T-cell (primary cell): ENCODE measurements around the gene CREB3L4. TPM values are rescaled to one million over a fixed set of nuclear protein-coding genes. Genes with fewer than 3 reads are reported as not detected.
A peak's percentile ranks its signal among the peaks of the same experiment; 100 is the strongest.
"Not testable (repeated sequence)": the region's sequence is repeated elsewhere in the genome, so short reads cannot be mapped to it uniquely, and the experiment has no call there.

ENCODE experiments used
- ATAC-seq, 4 experiments: fragments of 200-7000 bp in 3 of 4; fragments of 150-1000 bp in 1 of 4; cut with Tn5 transposase; replicated peaks in 1 of 4; 1 replicate in 3 of 4; 2 replicates in 1 of 4; pipeline ENCODE4 v1.10.0; 2021; ENCODE audit warnings: moderate library complexity in 3 of 4, mild to moderate bottlenecking in 2 of 4, moderate number of reproducible peaks in 1 of 4
- CTCF ChIA-PET, 2 donors: fragments of 300-600 bp; sonication (Branson Sonifier 250); formaldehyde crosslinking; loops; one replicate each; lab custom pipeline; 2022; ENCODE audit warnings: antibody characterized with exemption in 2 of 2; lab: Charles Lee
- POLR2A ChIA-PET, 2 donors: fragments of 300-600 bp; sonication (Branson Sonifier 250); formaldehyde crosslinking; loops; one replicate each; lab custom pipeline; 2022; ENCODE audit warnings: antibody characterized with exemption in 2 of 2; lab: Charles Lee
- DNase-seq, 35 experiments: peaks; one replicate each; pipeline versions ENCODE4 v3.0.0 to v3.0.0-alpha.2; 2013 to 2023
- H3K27ac ChIP-seq: one replicate; pipeline ENCODE4 v1.5.1; 2013; ENCODE audit warnings: low read length
- H3K27me3 ChIP-seq, 2 experiments: replicated peaks in 1 of 2; 1 replicate in 1 of 2; 2 replicates in 1 of 2; pipeline versions ENCODE4 v1.6.1 to v1.7.0; 2013; ENCODE audit warnings: low read length in 1 of 2, mixed read lengths in 1 of 2; ENCODE audit not compliant: control insufficient read depth in 2 of 2, insufficient read depth in 2 of 2; ENCODE audit errors: extremely low read depth in 1 of 2
- H3K36me3 ChIP-seq, 2 donors: 1 replicate in 1 of 2; 2 replicates in 1 of 2; pipeline versions ENCODE4 v1.6.1 to v1.7.0; 2013; ENCODE audit warnings: low read length in 1 of 2; ENCODE audit not compliant: control insufficient read depth in 2 of 2, insufficient read depth in 1 of 2; ENCODE audit errors: extremely low read depth in 1 of 2
- H3K4me1 ChIP-seq, 2 experiments: 1 replicate in 1 of 2; 2 replicates in 1 of 2; pipeline versions ENCODE4 v1.6.1 to v1.7.0; 2013; ENCODE audit warnings: low read length in 2 of 2, mixed read lengths in 1 of 2; ENCODE audit not compliant: insufficient read depth in 2 of 2, control insufficient read depth in 1 of 2; ENCODE audit errors: extremely low read depth in 1 of 2
- H3K4me3 ChIP-seq, 2 donors: 1 replicate in 1 of 2; 2 replicates in 1 of 2; pipeline versions ENCODE4 v1.5.1 to v1.7.0; 2013; ENCODE audit warnings: mild to moderate bottlenecking in 2 of 2, low read length in 1 of 2, moderate library complexity in 1 of 2; ENCODE audit not compliant: control insufficient read depth in 1 of 2; ENCODE audit errors: extremely low read depth in 1 of 2
- H3K9me3 ChIP-seq: 2 replicates; pipeline ENCODE4 v1.7.0; 2013
- H3K27ac Mint-ChIP-seq, 2 donors: one replicate each; pipeline ENCODE4 v1.8.0; 2020 to 2021; ENCODE audit warnings: mild to moderate bottlenecking in 2 of 2, mixed read lengths in 2 of 2
- H3K27me3 Mint-ChIP-seq, 2 donors: one replicate each; pipeline ENCODE4 v1.8.0; 2021 to 2022; ENCODE audit warnings: mixed read lengths in 2 of 2
- H3K36me3 Mint-ChIP-seq: one replicate; pipeline ENCODE4 v1.8.0; 2021; ENCODE audit warnings: mixed read lengths
- H3K4me1 Mint-ChIP-seq, 3 donors: one replicate each; pipeline ENCODE4 v1.8.0; 2020 to 2022; ENCODE audit warnings: mixed read lengths in 3 of 3, mild to moderate bottlenecking in 1 of 3
- H3K4me3 Mint-ChIP-seq, 3 donors: one replicate each; pipeline ENCODE4 v1.8.0; 2020 to 2022; ENCODE audit warnings: mild to moderate bottlenecking in 3 of 3, mixed read lengths in 3 of 3, moderate library complexity in 3 of 3
- H3K9me3 Mint-ChIP-seq, 3 donors: one replicate each; pipeline ENCODE4 v1.8.0; 2020 to 2022; ENCODE audit warnings: mixed read lengths in 3 of 3
- WGBS: methylation state at CpG from one replicate; pipeline ENCODE4 v1.1.5; 2013; ENCODE audit warnings: missing lambda C conversion rate; ENCODE audit not compliant: insufficient coverage; 5-methylcytosine and 5-hydroxymethylcytosine counted together
- total RNA-seq, 35 experiments: library from RNA in 6 of 35; stranded (reverse) in 6 of 35; fragments of 120-200 nt in 1 of 35; gene quantifications; one replicate each; pipeline versions ENCODE4 v1.2.1 to v1.2.4 and lab custom pipeline; 2013 to 2026

CREB3L4 gene
- total RNA-seq, 5 donors from 2014 or later (not counting 1 experiment from before 2014, with no cell fraction given) = 3.3 to 9.0 (median 6.3) TPM

DNA sequence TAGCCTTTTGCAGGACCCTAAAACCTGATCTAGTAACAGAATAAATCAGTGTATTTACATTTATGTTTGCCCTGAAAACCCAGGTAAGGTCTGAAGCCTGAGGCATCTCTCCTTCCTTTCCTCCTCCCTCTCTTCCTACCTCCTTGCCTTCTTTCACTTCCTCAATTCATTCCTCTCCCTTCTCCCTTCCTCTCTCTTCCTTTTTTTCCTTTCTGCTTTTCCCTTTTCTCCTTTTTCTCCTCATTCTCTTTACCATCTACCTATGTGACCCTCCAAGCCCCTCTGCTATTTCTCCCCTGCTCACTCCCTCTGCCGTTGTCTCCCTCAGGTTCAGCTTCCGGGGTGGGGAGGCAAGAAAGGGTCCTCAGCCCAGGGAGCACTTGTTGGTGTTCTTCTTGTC, 14.0 kb downstream of the CREB3L4 start:
- POLR2A ChIA-PET = interaction anchor here in 1 of 2 donors (0.6 kb wide), 1 partner anchor 89 kb away, joined by 7 read pairs; no protein-coding TSS in a partner anchor
- DNase-seq, CTCF ChIA-PET, H3K9me3 Mint-ChIP-seq, H3K27ac ChIP-seq, H3K4me3 ChIP-seq, H3K36me3 ChIP-seq, H3K9me3 ChIP-seq, H3K4me3 Mint-ChIP-seq, H3K36me3 Mint-ChIP-seq, H3K27me3 ChIP-seq, ATAC-seq, H3K27ac Mint-ChIP-seq: not testable (repeated sequence)
- no CpG with 5 or more reads among the region's 2 CpGs for WGBS
- Mint-ChIP-seq H3K27me3 (peaks cover 9 to 13% of the 10 kb centered on the region in 2 donors), H3K4me1 (peaks cover 26 to 33% (median 29%) of the 10 kb centered on the region in 3 donors)
- peaks cover 7 to 18% of the 10 kb centered on the region in 2 experiments for H3K4me1 ChIP-seq

GRCh38 chr1:153984123-153984894, 16.6 kb downstream of the CREB3L4 start:
- H3K36me3 Mint-ChIP-seq = no peaks in the 10 kb centered on the region
- ChIA-PET POLR2A (interaction anchor here in 1 of 2 donors (0.6 kb wide), 2 partner anchors 8 to 21 kb away, joined by 3 read pairs; partner anchors contain the start of gene SLC39A1), CTCF (interaction anchor here in 1 of 2 donors (1.3 kb wide), 1 partner anchor 161 kb away, joined by 3 read pairs; no protein-coding TSS in a partner anchor)
- ATAC-seq = no peak
- no peaks in the 10 kb centered on the region for H3K36me3 ChIP-seq
- no peak overlapping the region for H3K4me3 ChIP-seq
- no peak overlapping the region for H3K27ac Mint-ChIP-seq
- no peak for DNase-seq
- 100% methylated on average over 2 of the region's 6 CpGs for WGBS
- H3K27ac ChIP-seq = no peak overlapping the region
- H3K27me3 Mint-ChIP-seq = peaks cover 9 to 13% of the 10 kb centered on the region in 2 donors
- H3K9me3 ChIP-seq = no peaks in the 10 kb centered on the region
- H3K4me1 ChIP-seq = peaks cover 2 to 12% of the 10 kb centered on the region in 2 experiments
- H3K9me3 Mint-ChIP-seq = no peaks in the 10 kb centered on the region
- H3K4me3 Mint-ChIP-seq = no peak overlapping the region
- peaks cover 0 to 7% of the 10 kb centered on the region in 2 experiments for H3K27me3 ChIP-seq
- peaks cover 19 to 22% (median 19%) of the 10 kb centered on the region in 3 donors for H3K4me1 Mint-ChIP-seq

GRCh38 chr1:153985341-153985912, 17.7 kb downstream of the CREB3L4 start:
- POLR2A ChIA-PET = interaction anchor here (0.6 to 0.7 kb wide), 2 partner anchors 8 to 22 kb away, joined by 3 read pairs; partner anchors contain the start of genes JTB (in 1 of the 2) and SLC39A1 (in 1 of the 2)
- DNase-seq = no peak
- Histone ChIP-seq H3K4me3 (no peak overlapping the region), H3K36me3 (no peaks in the 10 kb centered on the region), H3K4me1 (peaks cover 2 to 18% of the 10 kb centered on the region in 2 experiments), H3K27ac (no peak overlapping the region), H3K9me3 (no peaks in the 10 kb centered on the region), H3K27me3 (peaks cover 0 to 7% of the 10 kb centered on the region in 2 experiments)
- Mint-ChIP-seq H3K4me1 (peaks cover 23 to 29% (median 25%) of the 10 kb centered on the region in 3 donors), H3K4me3 (peak overlapping the region; percentile 54 to 69 (median 55)), H3K27ac (peak overlapping the region; percentile 12 to 50), H3K9me3 (no peaks in the 10 kb centered on the region), H3K36me3 (peaks cover under 1% of the 10 kb centered on the region), H3K27me3 (peaks cover 9 to 13% of the 10 kb centered on the region in 2 donors)
- 85% methylated on average over 5 of the region's 7 CpGs for WGBS
- ATAC-seq = no peak
- CTCF ChIA-PET = interaction anchor here (0.6 to 2.2 kb wide), 5 partner anchors 8 to 193 kb away, joined by 3 to 14 read pairs (median 3); partner anchors contain the start of gene JTB (in 1 of the 2)

DNA sequence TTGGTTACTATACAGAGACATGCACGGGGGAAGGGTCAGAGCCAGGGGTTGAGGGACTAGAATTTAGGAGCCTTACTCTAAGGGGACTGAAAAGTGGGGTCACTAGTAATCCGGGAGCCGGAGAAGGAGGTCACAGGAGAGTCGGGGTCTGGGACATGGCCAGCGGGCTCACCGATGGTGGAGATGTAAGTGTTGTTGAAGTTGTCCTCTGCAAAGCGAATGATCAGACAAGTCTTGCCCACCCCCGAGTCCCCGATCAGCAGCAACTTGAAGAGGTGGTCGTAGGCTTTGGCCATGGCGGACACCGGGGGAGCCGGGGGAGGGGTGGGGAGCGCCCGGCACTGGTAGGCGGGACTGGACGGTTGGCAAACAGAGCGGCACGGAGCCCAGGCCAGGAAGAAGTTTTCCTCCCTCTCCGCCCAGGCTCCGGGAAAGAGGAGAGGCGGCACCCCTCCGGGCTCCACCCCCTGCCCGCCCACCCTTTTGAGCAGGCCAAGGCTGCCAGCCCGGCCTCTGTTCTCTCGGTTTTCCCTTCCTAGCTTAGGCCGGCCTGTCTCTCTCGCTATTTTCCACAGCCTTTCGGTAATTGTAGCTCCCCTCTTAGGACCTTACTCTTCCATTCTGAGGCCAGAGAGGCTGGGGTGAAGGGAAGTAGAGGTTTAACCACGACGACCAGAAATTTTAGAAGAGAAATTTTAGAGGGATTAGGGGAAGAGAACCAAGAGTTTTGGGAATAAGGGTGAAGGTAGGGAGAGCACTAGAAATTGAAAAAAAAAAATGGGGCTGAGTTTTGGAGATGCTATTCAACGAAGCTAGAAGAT, 18.4 kb downstream of the CREB3L4 start, which contains the start of gene RAB13:
Gene RAB13 (minus strand): TSS at position 399 of the 821 bp plus-strand sequence. CDS start 103 bp downstream, at position 296.
- Histone ChIP-seq H3K36me3 (no peaks in the 10 kb centered on the region), H3K27me3 (peaks cover 0 to 7% of the 10 kb centered on the region in 2 experiments), H3K4me1 (peaks cover 3 to 18% of the 10 kb centered on the region in 2 experiments), H3K9me3 (no peaks in the 10 kb centered on the region), H3K4me3 (peak within 1 kb of the TSS in 1 of 2 donors; percentile 17), H3K27ac (peak within 1 kb of the TSS; percentile 73)
- peak within 1 kb of the TSS; percentile 55 to 69 (median 61) for H3K4me3 Mint-ChIP-seq
- no peaks in the 10 kb centered on the region for H3K9me3 Mint-ChIP-seq
- peaks cover 9 to 16% of the 10 kb centered on the region in 2 donors for H3K27me3 Mint-ChIP-seq
- peaks cover 4% of the 10 kb centered on the region for H3K36me3 Mint-ChIP-seq
- 39% methylated on average over 12 of the region's 32 CpGs for WGBS
- no peak for ATAC-seq
- H3K4me1 Mint-ChIP-seq = peaks cover 25 to 36% (median 30%) of the 10 kb centered on the region in 3 donors
- POLR2A ChIA-PET = interaction anchor here (0.6 to 0.7 kb wide), 3 partner anchors 13 to 286 kb away, joined by 3 to 4 read pairs (median 3); partner anchors contain the start of gene HAX1 (in 1 of the 2)
- DNase-seq = no peak
- H3K27ac Mint-ChIP-seq = peak within 1 kb of the TSS; percentile 84 to 90
- CTCF ChIA-PET = interaction anchor here (0.6 to 2.2 kb wide), 19 partner anchors 9 to 1014 kb away, joined by 3 to 14 read pairs (median 5); partner anchors contain the start of genes JTB (in 2 of the 2), CHTOP (in 1 of the 2) and CREB3L4 (in 1 of the 2)

GRCh38 chr1:153987621-153988020, 19.9 kb downstream of the CREB3L4 start:
- Histone ChIP-seq H3K4me3 (no peak overlapping the region), H3K27ac (no peak overlapping the region), H3K36me3 (peaks cover 0 to 11% of the 10 kb centered on the region in 2 donors), H3K4me1 (peaks cover 15 to 30% of the 10 kb centered on the region in 2 experiments), H3K27me3 (peaks cover 0 to 7% of the 10 kb centered on the region in 2 experiments), H3K9me3 (no peaks in the 10 kb centered on the region)
- WGBS = 100% methylated on average over 2 of the region's 8 CpGs
- Mint-ChIP-seq H3K27ac (peak overlapping the region; percentile 84 to 90), H3K9me3 (no peaks in the 10 kb centered on the region), H3K4me3 (peak overlapping the region in 1 of 3 donors; percentile 69), H3K4me1 (peaks cover 39 to 50% (median 45%) of the 10 kb centered on the region in 3 donors), H3K27me3 (peaks cover 9 to 16% of the 10 kb centered on the region in 2 donors), H3K36me3 (peaks cover 17% of the 10 kb centered on the region)
- POLR2A ChIA-PET = interaction anchor here (0.6 kb wide), 2 partner anchors 11 to 182 kb away, joined by 3 to 13 read pairs; no protein-coding TSS in a partner anchor
- DNase-seq (no peak), ATAC-seq (no peak)
- CTCF ChIA-PET = interaction anchor here (0.7 to 2.2 kb wide), 11 partner anchors 10 to 354 kb away, joined by 3 to 14 read pairs (median 6); partner anchors contain the start of genes CHTOP (in 1 of the 2), ILF2 (in 1 of the 2) and JTB (in 1 of the 2)
